Measurements from ENCODE around the gene PODNL1. TPM values are rescaled to one million over a fixed set of nuclear protein-coding genes. Genes with fewer than 3 reads are reported as not detected.

Gene PODNL1
- polyA plus RNA-seq, 5 donors, result 1.2 to 2.3 (median 1.7) TPM

GRCh38 chr19:13896227-13896626, 42.0 kb downstream of the PODNL1 start:
- DNase-seq, result no peak

- no peak for DNase-seq
These were observed 43.7 kb downstream of the PODNL1 start for GRCh38 chr19:13894552-13894951.

- DNase-seq, result no peak
These were observed 45.3 kb downstream of the PODNL1 start for GRCh38 chr19:13892870-13893269.

GRCh38 chr19:13890136-13890535, 48.1 kb downstream of the PODNL1 start:
- no peak for DNase-seq

GRCh38 chr19:13888281-13888680, 49.9 kb downstream of the PODNL1 start:
- DNase-seq, result no peak

GRCh38 chr19:13887517-13887916, 50.7 kb downstream of the PODNL1 start:
- no peak for DNase-seq

GRCh38 chr19:13887018-13887436, 51.2 kb downstream of the PODNL1 start:
- no peak for DNase-seq

GRCh38 chr19:13885826-13886365, 52.3 kb downstream of the PODNL1 start:
- no peak for DNase-seq

- DNase-seq, result no peak
These were observed 53.3 kb downstream of the PODNL1 start for GRCh38 chr19:13884726-13885591.

- DNase-seq, result no peak
These were observed 54.6 kb downstream of the PODNL1 start for GRCh38 chr19:13883516-13884064.

GRCh38 chr19:13882836-13883235, 55.4 kb downstream of the PODNL1 start:
- DNase-seq, result no peak

GRCh38 chr19:13882419-13882795, 55.8 kb downstream of the PODNL1 start:
- DNase-seq, result no peak

- DNase-seq, result no peak
These were observed 56.4 kb downstream of the PODNL1 start for GRCh38 chr19:13881692-13882418.

- no peak for DNase-seq
These were observed 56.9 kb downstream of the PODNL1 start for GRCh38 chr19:13881251-13881691.

Other genes starting within 250 kb of the PODNL1 start
- gene MRI1, start 173.9 kb downstream of the PODNL1 start, polyA plus RNA-seq (ENCODE audit: insufficient read depth in 1 of 5, insufficient read length in 5 of 5, low replicate concordance in 1 of 5), result 10 to 100 TPM; 42.2 to 70.5 (median 55.0) TPM
- 100 to 1,000 TPM in 1 of 5 donors, 10 to 100 TPM in 4; 89.7 to 143 (median 95.1) TPM for gene C19orf53, start 164.0 kb downstream of the PODNL1 start, polyA plus RNA-seq (ENCODE audit: insufficient read depth in 1 of 5, insufficient read length in 5 of 5, low replicate concordance in 1 of 5)
- gene ZSWIM4, start 143.0 kb downstream of the PODNL1 start, polyA plus RNA-seq (ENCODE audit: insufficient read depth in 1 of 5, insufficient read length in 5 of 5, low replicate concordance in 1 of 5), result 1 to 10 TPM; 5.1 to 9.7 (median 8.0) TPM
- gene NANOS3, start 61.3 kb downstream of the PODNL1 start, polyA plus RNA-seq (ENCODE audit: insufficient read depth in 1 of 5, insufficient read length in 5 of 5, low replicate concordance in 1 of 5), result 1 to 10 TPM; 1.2 to 4.0 (median 2.1) TPM
- 1 to 10 TPM; 6.5 to 9.8 (median 7.7) TPM for gene BRME1, start 32.3 kb downstream of the PODNL1 start, polyA plus RNA-seq (ENCODE audit: insufficient read depth in 1 of 5, insufficient read length in 5 of 5, low replicate concordance in 1 of 5)
- gene CC2D1A, start 32.2 kb downstream of the PODNL1 start, polyA plus RNA-seq (ENCODE audit: insufficient read depth in 1 of 5, insufficient read length in 5 of 5, low replicate concordance in 1 of 5), result 10 to 100 TPM; 19.8 to 35.5 (median 28.8) TPM
- 10 to 100 TPM; 25.0 to 39.7 (median 29.0) TPM for gene DCAF15, start 14.1 kb upstream of the PODNL1 start, polyA plus RNA-seq (ENCODE audit: insufficient read depth in 1 of 5, insufficient read length in 5 of 5, low replicate concordance in 1 of 5)
- 10 to 100 TPM in 3 of 5 donors, 1 to 10 TPM in 2; 7.4 to 15.1 (median 10.7) TPM for gene RFX1, start 67.9 kb upstream of the PODNL1 start, polyA plus RNA-seq (ENCODE audit: insufficient read depth in 1 of 5, insufficient read length in 5 of 5, low replicate concordance in 1 of 5)
- gene RLN3, start 89.7 kb upstream of the PODNL1 start, polyA plus RNA-seq (ENCODE audit: insufficient read depth in 1 of 5, insufficient read length in 5 of 5, low replicate concordance in 1 of 5), result not detected
- gene IL27RA, start 93.3 kb upstream of the PODNL1 start, polyA plus RNA-seq (ENCODE audit: insufficient read depth in 1 of 5, insufficient read length in 5 of 5, low replicate concordance in 1 of 5), result 10 to 100 TPM in 1 of 5 donors, 1 to 10 TPM in 4; 6.1 to 11.6 (median 6.7) TPM
- gene PALM3, start 123.7 kb upstream of the PODNL1 start, polyA plus RNA-seq (ENCODE audit: insufficient read depth in 1 of 5, insufficient read length in 5 of 5, low replicate concordance in 1 of 5), result 10 to 100 TPM; 12.5 to 26.5 (median 22.0) TPM
- gene MISP3, start 134.4 kb upstream of the PODNL1 start, polyA plus RNA-seq (ENCODE audit: insufficient read depth in 1 of 5, insufficient read length in 5 of 5, low replicate concordance in 1 of 5), result 1 to 10 TPM; 1.1 to 3.9 (median 2.2) TPM
- under 1 TPM in 4 of 5 donors, not detected in 1; 0.10 to 0.19 (median 0.13) TPM for gene C19orf67, start 147.4 kb upstream of the PODNL1 start, polyA plus RNA-seq (ENCODE audit: insufficient read depth in 1 of 5, insufficient read length in 5 of 5, low replicate concordance in 1 of 5)
- 10 to 100 TPM; 37.3 to 73.6 (median 49.7) TPM for gene SAMD1, start 152.3 kb upstream of the PODNL1 start, polyA plus RNA-seq (ENCODE audit: insufficient read depth in 1 of 5, insufficient read length in 5 of 5, low replicate concordance in 1 of 5)
- gene PRKACA, start 179.3 kb upstream of the PODNL1 start, polyA plus RNA-seq (ENCODE audit: insufficient read depth in 1 of 5, insufficient read length in 5 of 5, low replicate concordance in 1 of 5), result 100 to 1,000 TPM in 2 of 5 donors, 10 to 100 TPM in 3; 70.2 to 122 (median 80.9) TPM
- gene ASF1B, start 198.2 kb upstream of the PODNL1 start, polyA plus RNA-seq (ENCODE audit: insufficient read depth in 1 of 5, insufficient read length in 5 of 5, low replicate concordance in 1 of 5), result 10 to 100 TPM; 14.6 to 25.7 (median 19.6) TPM

Data from right lung (tissue), 5 donors.